Measurements from ENCODE around the gene KCNH8.

KCNH8 gene

GRCh38 chr3:19574268-19574667 is 426.0 kb downstream of the KCNH8 start:
- no peaks in the 10 kb centered on the region for H3K4me1 ChIP-seq (ENCODE audit: control insufficient read depth, insufficient read depth, low read length, poor library complexity, severe bottlenecking)
- no peaks in the 10 kb centered on the region for H3K36me3 ChIP-seq (ENCODE audit: control insufficient read depth, insufficient read depth, low read length)
- H3K4me3 ChIP-seq (ENCODE audit: extremely low read depth, insufficient read depth, low read length, poor library complexity, severe bottlenecking) = no peak overlapping the region
- H3K27ac ChIP-seq (ENCODE audit: low read depth, low read length, severe bottlenecking) = no peak overlapping the region
- 84 to 100% methylated on average over 2 to 3 of the region's 3 CpGs for WGBS, 2 experiments (ENCODE audit: insufficient coverage in 2 of 2)
- H3K9me3 ChIP-seq (ENCODE audit: control insufficient read depth, low read length) = no peaks in the 10 kb centered on the region

GRCh38 chr3:19576343-19576742 is 428.0 kb downstream of the KCNH8 start:
- H3K4me3 ChIP-seq (ENCODE audit: extremely low read depth, insufficient read depth, low read length, poor library complexity, severe bottlenecking) = no peak overlapping the region
- no peak overlapping the region for H3K27ac ChIP-seq (ENCODE audit: low read depth, low read length, severe bottlenecking)
- no peaks in the 10 kb centered on the region for H3K36me3 ChIP-seq (ENCODE audit: control insufficient read depth, insufficient read depth, low read length)
- H3K9me3 ChIP-seq (ENCODE audit: control insufficient read depth, low read length) = no peaks in the 10 kb centered on the region
- no peaks in the 10 kb centered on the region for H3K4me1 ChIP-seq (ENCODE audit: control insufficient read depth, insufficient read depth, low read length, poor library complexity, severe bottlenecking)
- 80% methylated on average over 1 of the region's 3 CpGs; no CpG with 5 or more reads in 1 of the 2 experiments for WGBS, 2 experiments (ENCODE audit: insufficient coverage in 2 of 2)

Data from mesodermal cell (in vitro differentiated cells).